Nephron progenitor cell (in vitro differentiated cells): ENCODE data around the gene HMGXB3.

Source experiments
- DNase-seq: peaks from one replicate; pipeline ENCODE4 v3.0.0; 2021
- H3K27ac Mint-ChIP-seq: 2 replicates; pipeline ENCODE4 v1.8.0; 2021; ENCODE audit warnings: mild to moderate bottlenecking, moderate library complexity, mixed read lengths
- H3K27me3 Mint-ChIP-seq: 2 replicates; pipeline ENCODE4 v1.8.0; 2021; ENCODE audit warnings: mild to moderate bottlenecking, low read depth, mixed read lengths; ENCODE audit not compliant: poor library complexity
- H3K36me3 Mint-ChIP-seq: 2 replicates; pipeline ENCODE4 v1.8.0; 2021; ENCODE audit warnings: low read depth, mixed read lengths
- H3K4me1 Mint-ChIP-seq: 2 replicates; pipeline ENCODE4 v1.8.0; 2021; ENCODE audit warnings: mixed read lengths
- H3K4me3 Mint-ChIP-seq: 2 replicates; pipeline ENCODE4 v1.8.0; 2021; ENCODE audit warnings: mild to moderate bottlenecking, moderate library complexity, mixed read lengths
- H3K9me3 Mint-ChIP-seq: 2 replicates; pipeline ENCODE4 v1.8.0; 2021; ENCODE audit warnings: mild to moderate bottlenecking, moderate library complexity, mixed read lengths
- CTCF ChIP-seq: fragments of 200-600 bp; sonication (generic); IDR thresholded peaks from 2 replicates; pipeline ENCODE4 v1.5.0; 2021; ENCODE audit warnings: antibody characterized with exemption

Gene HMGXB3

GRCh38 chr5:149957855-149958254 lies 42.7 kb upstream of the HMGXB3 start:
- H3K4me1 Mint-ChIP-seq, result peaks cover 55% of the 10 kb centered on the region

GRCh38 chr5:149959406-149960236 lies 40.9 kb upstream of the HMGXB3 start:
- peak; percentile 43 for TF ChIP-seq CTCF
- peak overlapping the region; percentile 88 for H3K4me3 Mint-ChIP-seq
- H3K36me3 Mint-ChIP-seq, result peaks cover 5% of the 10 kb centered on the region
- no peaks in the 10 kb centered on the region for H3K27me3 Mint-ChIP-seq
- no peaks in the 10 kb centered on the region for H3K9me3 Mint-ChIP-seq
- no peak for DNase-seq
- H3K4me1 Mint-ChIP-seq, result peaks cover 55% of the 10 kb centered on the region
- H3K27ac Mint-ChIP-seq, result peak overlapping the region; percentile 99

More at GRCh38 chr5:149957855-149958254, 42.7 kb upstream of the HMGXB3 start:
- Mint-ChIP-seq H3K36me3 (peaks cover 4% of the 10 kb centered on the region), H3K27ac (no peak overlapping the region), H3K27me3 (no peaks in the 10 kb centered on the region), H3K4me3 (no peak overlapping the region), H3K9me3 (no peaks in the 10 kb centered on the region)
- DNase-seq, result peak; percentile 20
- TF ChIP-seq CTCF, result no peak

- DNase-seq, result peak; percentile 95
- Mint-ChIP-seq H3K36me3 (peaks cover 5% of the 10 kb centered on the region), H3K4me3 (peak within 1 kb of the TSS; percentile 88), H3K27ac (peak within 1 kb of the TSS; percentile 99), H3K27me3 (no peaks in the 10 kb centered on the region), H3K9me3 (no peaks in the 10 kb centered on the region), H3K4me1 (peaks cover 57% of the 10 kb centered on the region)
- TF ChIP-seq CTCF, result no peak
These were observed 40.0 kb upstream of the HMGXB3 start, which contains the start of gene SLC26A2 for GRCh38 chr5:149960272-149961185. Gene SLC26A2 (plus strand): TSS chr5:149960758. CDS start chr5:149977653, 16,895 bp downstream.

GRCh38 chr5:149961186-149961685 lies 39.3 kb upstream of the HMGXB3 start:
- no peak for DNase-seq
- Mint-ChIP-seq H3K9me3 (no peaks in the 10 kb centered on the region), H3K36me3 (peaks cover 5% of the 10 kb centered on the region), H3K4me3 (peak overlapping the region; percentile 87), H3K27me3 (no peaks in the 10 kb centered on the region), H3K27ac (no peak overlapping the region), H3K4me1 (peaks cover 62% of the 10 kb centered on the region)
- no peak for TF ChIP-seq CTCF

- H3K4me3 Mint-ChIP-seq, result peak overlapping the region; percentile 87
- DNase-seq, result no peak
- no peak overlapping the region for H3K27ac Mint-ChIP-seq
- peaks cover 5% of the 10 kb centered on the region for H3K36me3 Mint-ChIP-seq
- no peaks in the 10 kb centered on the region for H3K27me3 Mint-ChIP-seq
- TF ChIP-seq CTCF, result peak; percentile 33
- peaks cover 59% of the 10 kb centered on the region for H3K4me1 Mint-ChIP-seq
- no peaks in the 10 kb centered on the region for H3K9me3 Mint-ChIP-seq
These were observed 38.6 kb upstream of the HMGXB3 start for GRCh38 chr5:149961957-149962409.
